ENCODE data around the gene CACNA2D1.

Gene CACNA2D1

DNA sequence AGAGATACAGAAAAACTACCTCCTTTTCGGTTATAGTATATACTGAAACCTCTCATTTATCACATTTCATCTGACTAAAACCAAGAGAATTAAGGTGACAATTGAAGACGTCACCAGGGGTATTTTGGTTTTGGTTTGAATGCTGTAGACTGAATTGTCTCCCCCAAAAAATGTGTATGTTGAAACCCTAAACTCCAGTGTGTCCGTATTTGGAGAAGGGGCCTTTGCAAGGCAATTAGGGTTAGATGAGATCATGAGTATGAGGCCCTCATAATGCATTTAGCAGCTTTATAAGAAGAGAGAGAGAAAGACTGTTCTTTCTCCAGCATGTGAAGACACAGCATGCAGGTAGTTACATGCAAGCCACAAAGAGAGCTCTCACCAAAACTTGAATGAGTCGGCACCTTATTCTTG is 59.5 kb downstream of the CACNA2D1 start:
- H3K27ac ChIP-seq: no peak overlapping the region
- TF ChIP-seq, protein P1, sequence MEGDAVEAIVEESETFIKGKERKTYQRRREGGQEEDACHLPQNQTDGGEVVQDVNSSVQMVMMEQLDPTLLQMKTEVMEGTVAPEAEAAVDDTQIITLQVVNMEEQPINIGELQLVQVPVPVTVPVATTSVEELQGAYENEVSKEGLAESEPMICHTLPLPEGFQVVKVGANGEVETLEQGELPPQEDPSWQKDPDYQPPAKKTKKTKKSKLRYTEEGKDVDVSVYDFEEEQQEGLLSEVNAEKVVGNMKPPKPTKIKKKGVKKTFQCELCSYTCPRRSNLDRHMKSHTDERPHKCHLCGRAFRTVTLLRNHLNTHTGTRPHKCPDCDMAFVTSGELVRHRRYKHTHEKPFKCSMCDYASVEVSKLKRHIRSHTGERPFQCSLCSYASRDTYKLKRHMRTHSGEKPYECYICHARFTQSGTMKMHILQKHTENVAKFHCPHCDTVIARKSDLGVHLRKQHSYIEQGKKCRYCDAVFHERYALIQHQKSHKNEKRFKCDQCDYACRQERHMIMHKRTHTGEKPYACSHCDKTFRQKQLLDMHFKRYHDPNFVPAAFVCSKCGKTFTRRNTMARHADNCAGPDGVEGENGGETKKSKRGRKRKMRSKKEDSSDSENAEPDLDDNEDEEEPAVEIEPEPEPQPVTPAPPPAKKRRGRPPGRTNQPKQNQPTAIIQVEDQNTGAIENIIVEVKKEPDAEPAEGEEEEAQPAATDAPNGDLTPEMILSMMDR (IDR thresholded peaks at IDR 0.05): no peak

DNA sequence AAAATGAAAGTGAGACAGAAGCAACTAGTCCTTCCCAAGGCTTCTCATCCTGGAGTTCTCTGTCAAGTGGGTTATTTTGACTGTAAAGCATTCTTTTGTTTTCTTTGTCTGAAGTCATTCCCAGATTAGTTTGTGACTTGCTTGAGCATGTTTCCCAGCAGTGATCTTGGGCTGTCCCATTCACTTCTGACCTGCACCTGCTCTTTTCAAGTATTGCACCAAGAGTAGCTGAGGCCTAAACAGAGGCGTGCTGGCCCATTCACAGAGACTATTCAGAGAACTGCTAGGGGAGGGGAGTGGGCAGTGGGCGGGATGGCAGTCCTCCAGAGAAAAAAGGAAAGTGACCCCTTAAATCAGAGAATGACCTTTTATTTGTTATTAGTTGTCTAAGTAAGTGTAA is 61.3 kb downstream of the CACNA2D1 start:
- no peak for TF ChIP-seq ZFX (IDR thresholded peaks at IDR 0.05; ENCODE audit: borderline replicate concordance)
- TF ChIP-seq, protein P1 (IDR thresholded peaks at IDR 0.05): no peak
- no peak overlapping the region for H3K27ac ChIP-seq

DNA sequence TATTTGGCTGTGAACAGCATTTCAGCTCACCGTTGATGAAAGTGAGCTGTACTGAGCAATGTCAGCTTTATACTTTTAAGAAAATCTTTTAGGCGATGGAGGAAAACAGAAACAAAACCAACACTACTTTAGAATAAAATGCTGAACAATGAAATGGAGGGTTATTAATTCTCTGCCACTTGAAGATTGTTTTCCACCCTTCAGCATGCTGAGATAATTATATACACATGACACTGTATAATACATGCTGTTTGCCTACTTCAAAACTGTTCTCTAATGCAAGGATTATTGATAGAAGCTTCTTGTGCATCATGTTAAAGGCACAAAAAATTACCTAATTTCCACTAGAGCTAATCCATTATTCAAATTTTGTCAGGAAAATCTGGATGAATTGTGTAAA is 66.8 kb downstream of the CACNA2D1 start:
- TF ChIP-seq, protein P1 (IDR thresholded peaks at IDR 0.05): no peak
- no peak for TF ChIP-seq ZFX (IDR thresholded peaks at IDR 0.05; ENCODE audit: borderline replicate concordance)

DNA sequence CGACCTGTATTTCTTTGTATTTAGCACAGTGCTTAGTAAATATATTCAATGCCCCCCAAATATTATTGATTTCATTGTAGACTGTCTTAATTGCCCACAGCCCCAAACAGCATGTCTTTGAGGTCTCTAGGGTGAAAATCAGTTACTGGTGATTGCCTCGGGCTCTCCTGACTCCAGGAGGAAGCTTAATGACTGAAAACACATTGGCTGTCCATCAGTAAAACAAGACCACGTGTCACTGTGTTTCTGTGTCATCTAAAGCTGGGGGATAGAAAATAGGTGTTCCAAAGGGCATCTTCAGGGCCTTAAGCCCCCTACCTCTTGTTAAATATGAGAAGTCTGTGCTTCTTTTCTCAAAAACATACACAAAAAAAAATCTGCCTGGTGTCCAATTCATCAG is 67.9 kb downstream of the CACNA2D1 start:
- TF ChIP-seq ZFX (IDR thresholded peaks at IDR 0.05; ENCODE audit: borderline replicate concordance): no peak
- TF ChIP-seq, protein P1 (IDR thresholded peaks at IDR 0.05): no peak
- no peak overlapping the region for H3K27ac ChIP-seq

More for the DNA sequence above, 66.8 kb downstream of the CACNA2D1 start:
- no peak overlapping the region for H3K27ac ChIP-seq

DNA sequence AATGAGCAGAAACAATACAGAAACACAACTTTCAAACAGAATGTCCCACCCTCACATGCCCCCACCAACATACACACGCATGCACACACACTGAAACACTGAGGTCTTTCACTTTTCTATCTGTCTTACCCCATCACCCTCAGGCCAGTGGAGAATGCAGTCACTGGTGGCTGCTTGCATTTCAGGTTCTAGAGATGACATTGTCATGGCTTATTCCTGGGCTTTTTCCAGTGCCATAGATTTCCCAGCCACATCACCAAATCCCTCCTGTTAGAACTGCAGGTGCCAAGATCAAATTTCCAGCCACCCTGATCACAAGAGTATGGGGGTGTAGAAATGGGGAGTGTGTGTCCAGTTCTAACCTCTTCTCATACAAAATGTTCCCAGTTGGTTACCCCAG is 68.4 kb downstream of the CACNA2D1 start:
- no peak overlapping the region for H3K27ac ChIP-seq
- TF ChIP-seq, protein P1 (IDR thresholded peaks at IDR 0.05): no peak
- no peak for TF ChIP-seq ZFX (IDR thresholded peaks at IDR 0.05; ENCODE audit: borderline replicate concordance)

DNA sequence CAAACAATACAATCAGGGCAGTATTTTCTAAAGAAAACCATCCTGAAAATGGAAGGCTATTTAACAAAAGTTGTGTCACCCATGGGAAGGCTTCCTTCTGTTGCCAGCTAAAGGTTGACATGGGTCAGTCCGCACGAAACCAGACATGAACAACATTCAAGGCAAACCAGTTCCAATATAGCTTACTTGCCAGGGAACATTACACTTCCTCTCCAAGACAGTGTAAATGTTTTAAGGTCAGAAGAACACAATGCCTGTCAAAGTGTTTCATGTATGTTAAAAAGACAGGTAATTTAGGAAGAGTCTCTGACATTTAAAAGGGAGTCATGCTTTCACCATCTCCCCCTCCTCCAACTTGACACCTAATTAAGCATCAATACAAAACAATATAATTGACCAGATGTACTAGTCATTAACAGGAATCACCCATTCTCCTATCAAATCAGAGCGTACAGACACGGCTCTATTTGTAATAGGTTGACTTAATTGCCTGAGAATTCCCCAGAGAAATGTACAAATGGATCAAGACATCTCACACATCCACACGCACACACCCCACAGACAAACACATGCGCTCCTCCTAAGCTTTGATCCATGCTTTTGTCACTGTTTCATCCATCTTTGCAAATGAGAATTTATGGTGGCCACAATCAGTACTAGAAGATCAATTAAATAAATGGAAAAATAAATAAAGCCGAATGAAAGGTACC is 69.5 kb downstream of the CACNA2D1 start:
- no peak overlapping the region for H3K27ac ChIP-seq
- TF ChIP-seq ZFX (IDR thresholded peaks at IDR 0.05; ENCODE audit: borderline replicate concordance): no peak
- TF ChIP-seq, protein P1 (IDR thresholded peaks at IDR 0.05): no peak

DNA sequence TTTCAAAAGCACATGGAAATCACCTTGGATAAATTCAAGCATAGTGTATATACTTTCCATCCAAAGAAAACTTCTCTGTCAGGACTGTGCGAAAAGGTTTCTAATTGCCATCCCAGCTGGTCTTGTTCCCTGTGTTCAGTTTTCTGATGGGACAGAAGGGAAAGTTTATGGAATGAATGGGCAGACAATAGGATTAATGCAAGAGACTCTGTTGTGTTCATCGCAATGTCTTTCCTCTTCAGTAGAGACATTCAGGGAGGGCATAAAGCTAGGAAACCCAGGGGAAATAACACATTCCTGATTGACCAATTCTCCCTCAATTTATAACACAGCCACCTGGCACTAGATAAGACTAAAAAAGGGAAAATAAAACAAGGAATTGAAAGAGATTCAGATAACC is 78.9 kb downstream of the CACNA2D1 start:
- no peak overlapping the region for H3K27ac ChIP-seq
- TF ChIP-seq, protein P1 (IDR thresholded peaks at IDR 0.05): no peak
- no peak for TF ChIP-seq ZFX (IDR thresholded peaks at IDR 0.05; ENCODE audit: borderline replicate concordance)

Data from 22Rv1 (cell line).